ENCODE measurements around the gene LINGO3. TPM values are rescaled to one million over a fixed set of nuclear protein-coding genes. Genes with fewer than 3 reads are reported as not detected.

Gene LINGO3
- total RNA-seq, 4 donors from 2014 or later, result not detected

DNA sequence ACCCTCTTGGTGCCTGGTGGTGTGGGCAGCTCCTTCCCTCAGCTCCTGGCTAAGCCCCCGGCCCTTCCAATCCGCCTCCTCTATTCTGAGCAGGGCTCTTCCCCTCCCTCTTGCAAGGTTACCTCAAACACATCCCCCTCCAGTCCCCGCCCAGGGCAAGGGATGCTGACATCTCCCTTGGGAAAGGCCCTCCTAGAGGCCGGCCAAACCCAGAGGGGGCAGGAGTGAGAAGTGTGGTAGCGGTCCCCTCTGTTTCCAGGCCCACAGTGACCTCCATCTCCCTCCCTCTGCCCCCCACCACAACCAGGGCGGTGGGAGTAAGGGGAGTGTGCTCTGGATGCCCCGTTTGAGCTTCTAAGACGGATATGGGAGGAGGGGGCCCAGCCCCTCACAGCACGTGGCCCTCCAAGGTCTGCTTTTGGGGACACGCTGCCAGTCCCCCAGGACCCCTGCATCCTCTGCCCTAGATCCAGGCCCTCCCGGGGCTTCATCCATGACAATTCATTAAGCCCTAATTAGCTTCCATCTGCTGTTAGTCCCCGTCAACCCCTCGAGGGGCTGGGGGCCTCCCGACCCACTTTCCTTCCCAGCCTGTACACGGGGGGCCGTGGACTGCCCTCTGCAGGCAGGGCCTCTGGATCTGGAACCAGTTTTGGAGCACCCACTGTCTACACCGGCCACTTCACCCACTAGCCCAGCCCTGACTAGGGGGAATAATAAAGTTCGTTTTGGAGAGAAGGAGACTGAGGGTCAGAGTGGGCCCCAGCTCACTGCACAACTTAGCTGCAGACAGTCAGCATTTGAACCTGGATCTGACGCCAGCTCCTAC lies 2.3 kb downstream of the LINGO3 start:
- DNase-seq (ENCODE audit: extremely low spot score), result no peak
- Histone ChIP-seq H3K9me3 (no peaks in the 10 kb centered on the region), H3K4me3 (no peak overlapping the region), H3K27ac (replicated peaks in 1 of 4) (no peak overlapping the region), H3K27me3 (peaks cover 4 to 92% (median 44%) of the 10 kb centered on the region in 4 donors), H3K4me1 (peaks cover 7 to 26% (median 20%) of the 10 kb centered on the region in 4 donors), H3K36me3 (no peaks in the 10 kb centered on the region)
- TF ChIP-seq CTCF (IDR thresholded peaks at IDR 0.05) (no peak), POLR2A (IDR thresholded peaks at IDR 0.05; ENCODE audit: low read depth) (no peak), POLR2AphosphoS5 (IDR thresholded peaks at IDR 0.05) (no peak), EP300 (IDR thresholded peaks at IDR 0.05) (no peak)
- WGBS, result 71% methylated on average over 19 of the region's 19 CpGs
- intact Hi-C loops (cut with DNase I), result no loop called here

DNA sequence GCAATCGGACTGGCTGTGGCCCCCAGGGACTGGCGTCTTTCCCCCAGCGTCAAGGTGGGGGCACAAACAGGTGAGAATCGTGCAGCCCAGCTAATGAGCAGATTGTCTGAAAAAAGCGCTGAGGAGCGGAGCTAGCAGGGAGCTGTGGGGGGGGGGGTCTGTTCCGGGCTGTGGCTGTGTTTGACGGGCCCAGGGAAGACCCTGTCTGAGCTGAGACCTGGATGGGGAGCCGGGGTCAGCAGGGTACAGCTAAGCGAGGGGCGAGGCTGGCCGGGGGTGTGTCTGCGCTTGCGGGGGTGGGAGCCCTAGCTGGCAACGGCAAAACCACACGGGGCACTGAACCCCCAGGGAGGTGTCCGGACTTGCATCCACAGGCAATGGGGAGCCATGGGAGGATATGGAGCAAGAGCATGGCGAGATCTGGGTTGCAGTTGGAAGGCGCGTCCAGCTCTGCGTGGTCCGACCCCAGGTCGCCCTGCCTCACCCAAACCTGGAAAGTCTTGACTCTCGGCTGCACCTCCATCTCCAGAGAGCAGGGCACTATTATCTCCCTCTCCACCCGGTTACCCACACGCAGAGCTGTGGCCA lies 4.6 kb downstream of the LINGO3 start:
- TF ChIP-seq EP300 (IDR thresholded peaks at IDR 0.05) (no peak), POLR2A (IDR thresholded peaks at IDR 0.05; ENCODE audit: low read depth) (no peak), CTCF (IDR thresholded peaks at IDR 0.05) (no peak), POLR2AphosphoS5 (IDR thresholded peaks at IDR 0.05) (no peak)
- no peak overlapping the region for H3K27ac ChIP-seq (replicated peaks in 1 of 4)
- H3K27me3 ChIP-seq, result peaks cover 4 to 75% (median 35%) of the 10 kb centered on the region in 4 donors
- H3K36me3 ChIP-seq, result no peaks in the 10 kb centered on the region
- intact Hi-C loops (cut with DNase I), result no loop called here
- WGBS, result 71% methylated on average over 14 of the region's 26 CpGs
- no peaks in the 10 kb centered on the region for H3K9me3 ChIP-seq
- no peak for DNase-seq (ENCODE audit: extremely low spot score)
- no peak overlapping the region for H3K4me3 ChIP-seq
- peaks cover 7 to 23% (median 18%) of the 10 kb centered on the region in 4 donors for H3K4me1 ChIP-seq

DNA sequence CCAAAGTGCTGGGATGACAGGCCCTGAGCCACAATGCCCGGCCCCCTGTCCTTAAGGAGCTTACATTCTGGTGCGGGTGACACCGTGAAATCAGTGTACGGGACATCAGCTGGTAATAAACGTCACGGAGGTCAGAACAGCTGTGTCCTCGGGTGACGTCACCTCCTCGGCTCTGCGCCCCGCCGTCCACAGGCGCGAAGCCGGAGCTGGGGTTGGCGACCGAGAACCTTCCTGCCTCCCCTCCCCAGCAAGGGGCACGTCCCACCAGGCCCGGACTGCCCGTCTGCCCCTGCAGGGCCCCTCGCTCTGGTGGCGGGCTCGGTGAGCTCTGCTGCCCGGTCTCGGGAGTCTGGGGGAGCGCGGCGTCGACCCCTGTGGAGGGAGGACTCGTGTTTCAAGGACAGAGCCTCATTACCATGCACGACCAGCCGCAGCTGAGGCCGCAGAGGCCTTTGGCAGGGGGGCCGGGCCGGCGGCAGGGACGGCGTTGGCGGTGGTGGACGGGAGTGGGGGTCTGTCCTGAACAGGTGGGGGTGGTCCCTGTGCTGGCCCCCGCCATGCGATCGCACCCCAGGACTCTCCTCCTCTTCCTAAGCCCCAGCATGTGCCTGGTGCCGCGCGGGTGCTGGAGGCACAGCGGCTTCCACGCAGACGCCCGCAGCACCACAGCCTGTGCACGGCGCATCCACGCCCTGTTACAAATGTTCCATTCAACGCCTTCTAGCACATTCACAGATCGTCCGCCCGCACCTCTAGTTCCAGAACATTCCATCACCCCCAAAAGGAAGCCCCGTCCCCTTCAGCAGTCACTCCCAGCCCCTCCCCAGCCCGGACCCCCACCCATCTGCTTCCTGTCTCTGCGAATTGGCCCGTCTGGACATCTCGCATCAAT lies 5.4 kb downstream of the LINGO3 start:
- H3K27me3 ChIP-seq, result peaks cover 4 to 69% (median 31%) of the 10 kb centered on the region in 4 donors
- 35% methylated on average over 26 of the region's 62 CpGs for WGBS
- H3K27ac ChIP-seq (replicated peaks in 1 of 4), result no peak overlapping the region
- no peak for DNase-seq (ENCODE audit: extremely low spot score)
- H3K4me3 ChIP-seq, result peak overlapping the region in 1 of 4 donors; percentile 30
- peak in 1 of 2 donors; percentile 25 for TF ChIP-seq POLR2AphosphoS5 (IDR thresholded peaks at IDR 0.05)
- TF ChIP-seq POLR2A (IDR thresholded peaks at IDR 0.05; ENCODE audit: low read depth), result no peak
- H3K9me3 ChIP-seq, result no peaks in the 10 kb centered on the region
- peaks cover 7 to 17% (median 12%) of the 10 kb centered on the region in 4 donors for H3K4me1 ChIP-seq
- intact Hi-C loops (cut with DNase I), result no loop called here
- no peaks in the 10 kb centered on the region for H3K36me3 ChIP-seq

DNA sequence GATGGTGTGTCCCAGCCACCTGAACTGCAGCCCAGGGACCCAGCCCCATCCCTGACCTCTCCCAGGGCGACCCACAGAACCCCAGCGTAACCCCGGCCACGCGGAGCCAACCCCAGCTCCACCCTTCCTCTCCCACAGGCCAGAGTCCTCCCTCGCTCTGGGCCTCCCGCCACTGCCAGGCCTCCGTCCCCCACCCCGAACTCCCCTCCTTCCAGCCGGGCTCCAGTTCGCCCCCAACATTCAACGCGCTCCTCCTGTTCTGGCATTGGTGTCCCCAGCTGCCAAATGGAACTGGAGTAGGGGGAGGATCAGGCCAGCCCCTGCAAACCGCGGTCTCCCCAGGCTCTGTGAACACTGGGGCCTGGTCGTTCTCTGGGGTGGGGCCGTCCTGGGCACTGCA lies 7.4 kb downstream of the LINGO3 start:
- 81% methylated on average over 15 of the region's 17 CpGs for WGBS
- Histone ChIP-seq H3K36me3 (no peaks in the 10 kb centered on the region), H3K27ac (replicated peaks in 1 of 4) (no peak overlapping the region), H3K4me3 (no peak overlapping the region), H3K27me3 (peaks cover 0 to 48% (median 17%) of the 10 kb centered on the region in 4 donors), H3K9me3 (no peaks in the 10 kb centered on the region), H3K4me1 (peaks cover 7 to 15% (median 11%) of the 10 kb centered on the region in 4 donors)
- TF ChIP-seq EP300 (IDR thresholded peaks at IDR 0.05) (no peak), POLR2AphosphoS5 (IDR thresholded peaks at IDR 0.05) (no peak), POLR2A (IDR thresholded peaks at IDR 0.05; ENCODE audit: low read depth) (no peak), CTCF (IDR thresholded peaks at IDR 0.05) (no peak)
- intact Hi-C loops (cut with DNase I), result no loop called here
- no peak for DNase-seq (ENCODE audit: extremely low spot score)
